Subcutaneous adipose tissue (tissue), 4 donors: ENCODE results near the gene MIPOL1. TPM values are rescaled to one million over a fixed set of nuclear protein-coding genes. Genes with fewer than 3 reads are reported as not detected.

Source experiments
- CTCF ChIP-seq: fragments of 450-650 bp; IDR thresholded peaks from one replicate; pipeline ENCODE4 v1.5.1; 2016; ENCODE audit warnings: low read depth, mild to moderate bottlenecking, control low read depth, antibody characterized with exemption, moderate library complexity
- total RNA-seq, 4 donors: library from RNA; depleted of rRNA; stranded (reverse); fragments of >200 nt; gene quantifications; one replicate each; pipeline ENCODE4 v1.1.0, GENCODE V29; 2016

Gene MIPOL1
- total RNA-seq, 4 donors from 2014 or later: 7.6 to 20.9 (median 11.1) TPM

GRCh38 chr14:37179896-37180502, 17.7 kb upstream of the MIPOL1 start:
- no peak for TF ChIP-seq CTCF

DNA sequence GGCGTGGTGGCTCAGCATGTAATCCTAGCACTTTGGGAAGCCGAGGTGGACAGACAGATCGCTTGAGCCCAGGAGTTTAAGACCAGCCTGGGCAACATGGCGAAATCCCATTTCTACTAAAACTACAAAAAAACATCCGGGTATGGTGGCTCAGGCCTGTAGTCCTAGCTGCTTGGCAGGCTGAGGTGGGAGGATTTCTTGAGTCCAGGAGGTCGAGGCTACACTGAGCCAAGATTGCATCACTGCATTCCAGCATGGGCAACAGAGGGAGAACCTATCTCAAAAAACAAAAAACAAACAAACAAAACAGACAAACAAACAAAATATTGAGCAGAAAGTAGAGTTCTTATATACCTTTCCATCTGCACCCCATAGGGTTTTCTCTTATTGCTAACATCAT, 16.3 kb upstream of the MIPOL1 start:
- TF ChIP-seq CTCF: no peak

DNA sequence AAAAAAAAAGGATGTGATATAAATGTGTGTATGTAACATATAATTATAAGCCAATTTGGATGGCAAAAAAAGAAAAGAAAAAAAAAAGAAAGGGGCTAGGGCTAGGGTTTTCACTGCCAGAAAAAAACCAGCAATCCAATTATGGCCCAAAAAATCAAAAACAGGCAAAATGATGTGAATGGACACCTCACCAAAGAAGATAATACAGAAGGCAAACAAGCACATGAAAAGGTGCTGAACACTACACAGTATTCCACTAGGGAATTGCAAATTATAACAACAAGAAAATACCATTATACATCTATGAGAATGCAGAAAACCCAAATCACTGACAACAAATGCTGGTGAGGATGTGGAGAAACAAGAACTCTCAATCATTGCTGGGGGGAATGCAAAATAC, 12.1 kb upstream of the MIPOL1 start:
- TF ChIP-seq CTCF: no peak

GRCh38 chr14:37186865-37187264, 10.9 kb upstream of the MIPOL1 start:
- TF ChIP-seq CTCF: no peak

DNA sequence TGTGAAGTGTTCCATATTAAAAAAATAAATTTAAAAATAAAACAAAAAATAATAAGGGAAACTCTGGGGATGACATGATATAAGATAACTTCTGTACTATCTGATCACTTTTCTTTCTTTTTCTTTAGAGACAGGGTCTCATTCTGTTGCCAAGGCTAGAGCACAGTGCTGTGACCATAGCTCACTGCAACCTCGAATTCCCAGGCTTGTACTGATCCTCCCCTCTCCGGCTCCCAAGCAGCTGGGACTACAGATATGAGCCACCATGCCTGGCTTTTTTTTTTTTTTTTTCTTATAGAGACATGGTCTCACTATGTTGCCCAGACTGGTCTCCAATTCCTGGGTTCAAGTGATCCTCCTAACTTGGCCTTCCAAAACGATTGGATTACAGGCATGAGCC, 10.4 kb upstream of the MIPOL1 start:
- TF ChIP-seq CTCF: no peak

DNA sequence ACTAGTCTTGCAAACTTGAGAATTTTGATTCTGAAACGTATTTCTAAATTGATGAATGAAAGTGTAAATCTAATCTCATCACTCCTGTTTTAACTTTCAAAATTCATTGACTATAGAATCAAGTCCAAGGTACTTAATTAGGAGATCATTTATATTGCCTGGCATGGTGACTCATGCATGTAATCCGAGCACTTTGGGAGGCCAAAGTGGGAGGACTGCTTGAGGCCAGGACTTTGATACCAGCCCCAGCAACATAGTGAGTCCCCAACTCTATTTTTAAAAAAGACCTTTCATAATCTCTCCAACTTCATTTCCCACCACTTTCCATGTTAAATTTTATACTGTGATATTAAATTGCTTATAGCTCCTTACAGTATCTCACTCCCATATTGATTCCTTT, 3.0 kb upstream of the MIPOL1 start:
- no peak for TF ChIP-seq CTCF

DNA sequence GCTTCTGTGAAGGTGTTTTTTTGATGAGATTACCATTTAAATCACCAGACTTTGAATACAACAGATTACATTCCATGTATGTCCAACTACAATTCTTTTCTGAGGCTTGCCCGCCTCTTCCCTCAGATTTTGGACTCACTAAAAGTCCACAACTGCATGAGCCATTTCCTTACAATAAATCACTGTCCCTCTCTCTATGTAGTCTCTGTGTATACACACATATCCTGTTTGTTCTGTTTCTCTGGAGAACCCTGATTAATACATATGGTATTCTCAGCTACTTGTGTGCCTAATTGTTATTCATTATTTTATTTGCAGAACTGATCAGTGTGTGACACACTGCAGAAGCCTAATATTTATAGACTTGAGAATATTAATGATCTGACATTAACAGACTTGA, 2.4 kb upstream of the MIPOL1 start:
- TF ChIP-seq CTCF: no peak
